Measurements from ENCODE around the gene GJA4. TPM values are rescaled to one million over a fixed set of nuclear protein-coding genes. Genes with fewer than 3 reads are reported as not detected.

Gene GJA4
- total and polyA plus RNA-seq, 2 of the 13 experiments (the other 11 are each of a cell fraction or from before 2014, with no cell fraction given), result not detected

GRCh38 chr1:34825455-34826091 is 32.8 kb downstream of the GJA4 start (continued):
- TF ChIP-seq ARID4A (CRISPR knock-in tag; IDR thresholded peaks at IDR 0.05; ENCODE audit: borderline replicate concordance), result no peak; the same call in 1 of the 2 replicates
- no peak for TF ChIP-seq CHCHD3 (CRISPR knock-in tag; IDR thresholded peaks at IDR 0.05)
- peak; percentile 90 for TF ChIP-seq FOXO1 (CRISPR knock-in tag; IDR thresholded peaks at IDR 0.05)
- no peak for TF ChIP-seq ZSCAN20 (CRISPR knock-in tag; IDR thresholded peaks at IDR 0.05; ENCODE audit: borderline replicate concordance)
- TF ChIP-seq, protein P1, sequence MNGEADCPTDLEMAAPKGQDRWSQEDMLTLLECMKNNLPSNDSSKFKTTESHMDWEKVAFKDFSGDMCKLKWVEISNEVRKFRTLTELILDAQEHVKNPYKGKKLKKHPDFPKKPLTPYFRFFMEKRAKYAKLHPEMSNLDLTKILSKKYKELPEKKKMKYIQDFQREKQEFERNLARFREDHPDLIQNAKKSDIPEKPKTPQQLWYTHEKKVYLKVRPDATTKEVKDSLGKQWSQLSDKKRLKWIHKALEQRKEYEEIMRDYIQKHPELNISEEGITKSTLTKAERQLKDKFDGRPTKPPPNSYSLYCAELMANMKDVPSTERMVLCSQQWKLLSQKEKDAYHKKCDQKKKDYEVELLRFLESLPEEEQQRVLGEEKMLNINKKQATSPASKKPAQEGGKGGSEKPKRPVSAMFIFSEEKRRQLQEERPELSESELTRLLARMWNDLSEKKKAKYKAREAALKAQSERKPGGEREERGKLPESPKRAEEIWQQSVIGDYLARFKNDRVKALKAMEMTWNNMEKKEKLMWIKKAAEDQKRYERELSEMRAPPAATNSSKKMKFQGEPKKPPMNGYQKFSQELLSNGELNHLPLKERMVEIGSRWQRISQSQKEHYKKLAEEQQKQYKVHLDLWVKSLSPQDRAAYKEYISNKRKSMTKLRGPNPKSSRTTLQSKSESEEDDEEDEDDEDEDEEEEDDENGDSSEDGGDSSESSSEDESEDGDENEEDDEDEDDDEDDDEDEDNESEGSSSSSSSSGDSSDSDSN (CRISPR knock-in tag; IDR thresholded peaks at IDR 0.05), result peak; percentile 63
- no peak for TF ChIP-seq ATM (IDR thresholded peaks at IDR 0.05; ENCODE audit: borderline replicate concordance)
- TF ChIP-seq SAFB2 (CRISPR knock-in tag; IDR thresholded peaks at IDR 0.05; ENCODE audit: borderline replicate concordance, low read depth), result no peak
- peak; percentile 36; the same call in 1 of the 2 replicates for TF ChIP-seq ZSCAN21 (CRISPR knock-in tag; IDR thresholded peaks at IDR 0.05; ENCODE audit: borderline replicate concordance)
- peak; percentile 61; the same call in 1 of the 2 replicates for TF ChIP-seq NCOA2 (CRISPR knock-in tag; IDR thresholded peaks at IDR 0.05)
- no peak for TF ChIP-seq HNRNPK (IDR thresholded peaks at IDR 0.05; ENCODE audit: low read depth, low read length, poor library complexity, severe bottlenecking)
- TF ChIP-seq MTERF4 (CRISPR knock-in tag; IDR thresholded peaks at IDR 0.05), result no peak
- TF ChIP-seq LRRFIP1 (CRISPR knock-in tag; conservative IDR thresholded peaks at IDR 0.05), result no peak

Data from HepG2 (cell line).